ENCODE measurements around the gene EML4. TPM values are rescaled to one million over a fixed set of nuclear protein-coding genes. Genes with fewer than 3 reads are reported as not detected.

The EML4 gene
- total and polyA plus RNA-seq, 11 donors, result 2.3 to 32.8 (median 5.6) TPM

DNA sequence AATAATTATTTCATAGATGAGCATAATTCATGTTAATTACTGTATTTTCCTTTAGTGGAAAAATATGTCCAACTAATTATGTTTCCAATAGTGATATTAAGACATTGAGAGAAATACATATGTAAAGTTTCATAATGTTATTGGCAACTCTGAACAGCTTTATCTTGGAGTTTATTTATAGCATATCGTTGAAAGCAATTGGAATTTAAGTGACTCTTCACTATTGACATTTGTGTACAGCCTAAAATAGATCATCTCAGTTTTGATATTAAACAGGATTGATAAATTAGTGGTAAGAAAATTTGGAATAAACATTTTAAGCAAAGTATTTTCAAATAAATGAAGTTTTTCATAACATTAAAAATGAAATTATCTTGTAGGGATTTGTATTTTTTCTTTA is 79.7 kb downstream of the EML4 start:
- peak in 1 of 4 donors; percentile 59 for ATAC-seq
- H3K27ac ChIP-seq, result peak overlapping the region in 4 of 12 donors; percentile 12 to 57 (median 32)
- peaks cover 0 to 28% (median 0%) of the 10 kb centered on the region in 9 donors for H3K36me3 ChIP-seq
- WGBS, 4 donors, result 33 to 49% (median 38%) methylated on average over 1 of the region's 1 CpG
- peaks cover 0 to 28% (median 16%) of the 10 kb centered on the region in 12 donors for H3K4me1 ChIP-seq
- intact Hi-C loops (cut with DNase I), result no loop called here
- DNase-seq, result no peak
- no peak overlapping the region for H3K4me3 ChIP-seq
- H3K9me3 ChIP-seq, result no peaks in the 10 kb centered on the region
- no peaks in the 10 kb centered on the region for H3K27me3 ChIP-seq
- TF ChIP-seq, protein P1, sequence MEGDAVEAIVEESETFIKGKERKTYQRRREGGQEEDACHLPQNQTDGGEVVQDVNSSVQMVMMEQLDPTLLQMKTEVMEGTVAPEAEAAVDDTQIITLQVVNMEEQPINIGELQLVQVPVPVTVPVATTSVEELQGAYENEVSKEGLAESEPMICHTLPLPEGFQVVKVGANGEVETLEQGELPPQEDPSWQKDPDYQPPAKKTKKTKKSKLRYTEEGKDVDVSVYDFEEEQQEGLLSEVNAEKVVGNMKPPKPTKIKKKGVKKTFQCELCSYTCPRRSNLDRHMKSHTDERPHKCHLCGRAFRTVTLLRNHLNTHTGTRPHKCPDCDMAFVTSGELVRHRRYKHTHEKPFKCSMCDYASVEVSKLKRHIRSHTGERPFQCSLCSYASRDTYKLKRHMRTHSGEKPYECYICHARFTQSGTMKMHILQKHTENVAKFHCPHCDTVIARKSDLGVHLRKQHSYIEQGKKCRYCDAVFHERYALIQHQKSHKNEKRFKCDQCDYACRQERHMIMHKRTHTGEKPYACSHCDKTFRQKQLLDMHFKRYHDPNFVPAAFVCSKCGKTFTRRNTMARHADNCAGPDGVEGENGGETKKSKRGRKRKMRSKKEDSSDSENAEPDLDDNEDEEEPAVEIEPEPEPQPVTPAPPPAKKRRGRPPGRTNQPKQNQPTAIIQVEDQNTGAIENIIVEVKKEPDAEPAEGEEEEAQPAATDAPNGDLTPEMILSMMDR (IDR thresholded peaks at IDR 0.05), result no peak
- no peak for TF ChIP-seq POLR2A (IDR thresholded peaks at IDR 0.05)

GRCh38 chr2:42249284-42249683 is 80.1 kb downstream of the EML4 start:
- no peak for TF ChIP-seq POLR2A (IDR thresholded peaks at IDR 0.05)
- TF ChIP-seq, protein P1 (IDR thresholded peaks at IDR 0.05), result no peak
- peaks cover 0 to 28% (median 16%) of the 10 kb centered on the region in 12 donors for H3K4me1 ChIP-seq
- peaks cover 0 to 28% (median 0%) of the 10 kb centered on the region in 9 donors for H3K36me3 ChIP-seq
- WGBS, 4 donors, result 39 to 64% (median 46%) methylated on average over 2 of the region's 2 CpGs
- peak overlapping the region in 6 of 12 donors; percentile 1 to 57 (median 14) for H3K27ac ChIP-seq
- H3K9me3 ChIP-seq, result no peaks in the 10 kb centered on the region
- DNase-seq (no peak), ATAC-seq (no peak)
- no peak overlapping the region for H3K4me3 ChIP-seq
- intact Hi-C loops (cut with DNase I), result no loop called here
- no peaks in the 10 kb centered on the region for H3K27me3 ChIP-seq

GRCh38 chr2:42249887-42250286 is 80.7 kb downstream of the EML4 start:
- peaks cover 0 to 28% (median 16%) of the 10 kb centered on the region in 12 donors for H3K4me1 ChIP-seq
- DNase-seq, result peak in 2 of 5 donors; percentile 41 to 60
- peak; percentile 75 to 90 (median 79) for ATAC-seq
- no peaks in the 10 kb centered on the region for H3K27me3 ChIP-seq
- TF ChIP-seq POLR2A (IDR thresholded peaks at IDR 0.05), result no peak
- TF ChIP-seq, protein P1 (IDR thresholded peaks at IDR 0.05), result no peak
- peaks cover 0 to 28% (median 0%) of the 10 kb centered on the region in 9 donors for H3K36me3 ChIP-seq
- no peaks in the 10 kb centered on the region for H3K9me3 ChIP-seq
- peak overlapping the region in 5 of 12 donors; percentile 3 to 57 (median 14) for H3K27ac ChIP-seq
- intact Hi-C loops (cut with DNase I), result no loop called here
- H3K4me3 ChIP-seq, result peak overlapping the region in 1 of 12 donors; percentile 8
- WGBS, 4 donors, result 8 to 17% (median 13%) methylated on average over 3 of the region's 3 CpGs

DNA sequence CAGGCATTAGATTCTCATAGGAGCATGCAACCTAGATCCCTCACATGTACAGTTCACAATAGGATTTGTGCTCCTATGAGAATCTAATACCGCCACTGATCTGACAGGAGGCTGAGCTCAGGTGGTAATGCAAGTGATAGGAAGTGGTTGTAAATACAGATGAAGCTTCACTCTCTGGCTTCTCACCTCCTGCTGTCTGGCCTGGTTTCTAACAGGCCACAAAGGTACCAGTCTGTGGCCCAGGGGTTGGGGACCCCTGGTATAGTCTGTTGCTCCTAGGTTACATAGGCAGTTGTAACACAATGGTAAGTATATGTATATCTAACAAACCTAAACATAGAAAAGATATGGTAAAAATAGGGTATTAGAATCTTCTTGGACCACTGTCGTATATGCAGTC is 81.8 kb downstream of the EML4 start:
- ATAC-seq, result no peak
- intact Hi-C loops (cut with DNase I), result no loop called here
- no peak for DNase-seq
- no peak overlapping the region for H3K27ac ChIP-seq
- 96 to 100% (median 97%) methylated on average over 2 of the region's 2 CpGs for WGBS, 4 donors
- peaks cover 0 to 37% (median 16%) of the 10 kb centered on the region in 12 donors for H3K4me1 ChIP-seq
- no peak overlapping the region for H3K4me3 ChIP-seq
- H3K27me3 ChIP-seq, result no peaks in the 10 kb centered on the region
- H3K36me3 ChIP-seq, result peaks cover 0 to 21% (median 0%) of the 10 kb centered on the region in 9 donors
- no peaks in the 10 kb centered on the region for H3K9me3 ChIP-seq
- TF ChIP-seq, protein P1 (IDR thresholded peaks at IDR 0.05), result no peak
- no peak for TF ChIP-seq POLR2A (IDR thresholded peaks at IDR 0.05)

Data from heart left ventricle (tissue), 16 donors.